GM21381 (cell line): Measurements from ENCODE around the gene MAMDC4.
"Not testable (repeated sequence)": the region's sequence is repeated elsewhere in the genome, so short reads cannot be mapped to it uniquely, and the experiment has no call there.

Experiments
- ATAC-seq: cut with Tn5 transposase; IDR thresholded peaks from one replicate; pipeline ENCODE4 v1.9.1; 2021; ENCODE audit warnings: mild to moderate bottlenecking, moderate library complexity; ENCODE audit not compliant: unreplicated experiment

MAMDC4 gene

DNA sequence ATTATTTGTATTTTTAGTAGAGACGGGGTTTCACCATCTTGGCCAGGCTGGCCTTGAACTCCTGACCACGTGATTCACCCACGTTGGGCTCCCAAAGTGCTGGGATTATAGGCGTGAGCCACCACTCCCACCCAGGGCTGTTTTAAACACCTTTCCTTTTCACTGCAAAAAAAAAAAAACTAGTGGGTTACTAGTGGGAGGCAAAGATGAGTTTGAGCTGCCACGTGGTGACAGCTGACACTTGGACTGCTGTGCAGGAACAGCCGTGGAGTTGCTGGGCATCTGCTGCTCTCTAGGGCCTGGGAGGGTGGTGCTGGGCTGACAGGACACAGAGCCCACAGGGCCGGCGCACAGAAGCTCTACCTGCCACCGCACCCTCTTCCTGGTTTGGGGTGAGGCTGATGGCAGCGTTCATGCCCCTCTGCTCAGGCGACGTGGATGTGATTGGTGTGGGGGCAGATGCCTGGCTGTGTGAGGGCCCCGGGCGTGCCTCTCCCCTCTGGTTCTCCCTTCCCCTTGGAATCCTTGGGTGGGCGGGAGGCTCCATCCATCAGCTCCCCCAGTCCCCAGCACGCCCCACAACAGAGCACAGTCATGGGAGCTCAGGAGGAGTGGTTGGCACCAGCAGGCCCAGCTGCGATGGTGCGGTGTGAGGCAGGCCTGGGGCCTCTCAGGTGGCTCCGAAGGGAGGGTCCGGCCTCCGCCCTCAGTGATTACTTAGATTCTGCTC is 27.5 kb upstream of the MAMDC4 start:
- no peak for ATAC-seq

DNA sequence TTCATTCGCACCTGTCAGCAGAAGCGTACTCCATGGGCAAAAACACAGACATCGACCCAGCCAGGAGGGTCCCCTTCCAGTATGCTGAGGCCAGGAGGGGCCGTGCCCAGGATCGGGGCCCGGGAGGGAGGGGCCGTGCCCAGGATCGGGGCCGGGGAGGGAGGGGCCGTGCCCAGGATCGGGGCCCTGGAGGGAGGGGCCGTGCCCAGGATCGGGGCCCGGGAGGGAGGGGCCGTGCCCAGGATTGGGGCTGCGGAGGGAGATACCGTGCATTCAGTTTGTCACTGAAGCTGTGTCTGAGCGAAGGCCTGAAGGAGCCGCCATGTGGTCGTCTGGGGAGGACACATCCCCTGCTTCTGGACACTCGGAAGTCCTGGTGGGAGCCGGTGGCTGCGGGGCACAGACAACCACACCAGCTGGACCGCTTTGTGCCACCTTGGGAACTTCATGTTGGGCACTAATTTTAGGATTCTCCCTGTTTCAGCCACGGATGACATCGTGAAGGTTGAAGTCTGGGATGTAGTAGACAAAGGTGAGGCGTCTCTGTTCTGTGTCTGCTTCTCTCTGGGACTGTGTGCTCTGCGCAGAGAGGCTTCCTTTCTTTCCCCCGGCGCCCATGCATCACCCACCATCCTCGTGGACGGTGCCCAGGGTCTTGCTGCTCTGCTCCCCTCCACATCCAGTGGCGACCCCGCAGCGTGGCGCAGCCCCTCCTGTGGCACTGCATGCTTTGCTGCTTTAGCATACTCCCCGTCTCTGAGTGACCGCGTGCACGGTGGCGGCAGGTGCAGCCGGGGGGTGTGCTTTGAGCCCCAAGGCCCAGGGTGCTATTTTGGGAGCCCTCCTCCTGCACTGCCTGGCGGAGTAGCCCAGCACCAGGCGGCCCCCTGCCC is 26.6 kb upstream of the MAMDC4 start:
- ATAC-seq = no peak

DNA sequence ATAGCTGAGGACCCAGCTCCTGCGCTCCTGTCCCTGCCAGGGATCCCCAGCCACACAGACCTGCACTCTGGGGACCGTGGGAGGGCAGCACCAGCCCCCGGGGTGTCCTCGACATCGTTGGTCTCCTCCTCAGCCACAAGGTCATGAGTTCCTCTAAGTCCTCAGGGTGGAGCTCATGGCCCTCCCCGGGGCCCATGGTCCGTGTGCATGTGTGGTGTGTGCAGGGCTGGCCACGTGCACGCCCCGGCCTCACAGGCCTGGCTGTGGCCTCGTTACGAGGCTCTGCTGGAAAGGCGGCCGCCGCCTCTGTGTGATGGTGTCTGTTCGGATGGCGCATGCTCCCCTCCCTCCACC is 26.0 kb upstream of the MAMDC4 start:
- ATAC-seq = no peak

DNA sequence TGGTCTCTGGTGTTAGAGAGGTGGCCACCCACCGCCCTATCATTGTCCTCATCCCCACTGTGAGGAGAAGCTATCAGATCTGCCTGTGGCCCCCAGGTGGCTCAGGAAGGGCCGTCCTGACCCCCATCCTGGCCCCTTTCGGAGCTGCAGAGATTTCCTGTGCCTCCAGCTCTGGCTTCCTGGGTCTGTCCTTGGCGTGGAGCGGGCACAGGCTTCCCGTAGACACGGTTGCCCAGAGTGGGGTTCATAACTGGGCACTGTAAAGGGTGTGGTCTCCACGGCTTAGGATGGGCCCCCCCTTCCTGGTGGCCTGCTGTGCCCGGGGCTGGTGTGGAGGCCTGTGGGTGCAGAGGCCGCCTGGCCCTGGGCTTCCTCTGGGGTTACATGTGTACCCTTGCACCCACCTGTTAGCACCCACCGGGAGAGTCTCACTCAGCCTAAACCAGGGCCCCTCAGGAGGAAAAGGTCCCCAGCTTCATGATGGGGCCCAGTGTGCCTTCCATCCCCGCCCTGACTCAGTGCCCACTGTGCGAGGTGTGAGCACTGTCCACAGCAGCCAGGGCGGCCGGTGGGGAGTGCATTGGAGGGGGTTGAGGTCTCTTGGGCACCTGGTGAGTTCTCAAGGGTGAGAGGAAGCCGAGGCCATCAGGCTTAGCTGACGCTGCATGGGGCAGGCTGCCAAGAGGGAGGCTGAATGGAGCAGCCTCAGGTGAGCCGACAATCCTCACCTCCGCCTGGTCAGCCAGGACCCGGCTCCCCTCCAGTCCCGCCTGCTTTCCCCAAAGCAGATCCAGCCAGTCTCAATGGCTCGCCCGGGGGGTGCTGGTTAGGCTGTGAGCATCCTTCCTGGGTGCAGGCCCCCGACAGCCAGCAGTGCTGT is 25.2 kb upstream of the MAMDC4 start:
- no peak for ATAC-seq

DNA sequence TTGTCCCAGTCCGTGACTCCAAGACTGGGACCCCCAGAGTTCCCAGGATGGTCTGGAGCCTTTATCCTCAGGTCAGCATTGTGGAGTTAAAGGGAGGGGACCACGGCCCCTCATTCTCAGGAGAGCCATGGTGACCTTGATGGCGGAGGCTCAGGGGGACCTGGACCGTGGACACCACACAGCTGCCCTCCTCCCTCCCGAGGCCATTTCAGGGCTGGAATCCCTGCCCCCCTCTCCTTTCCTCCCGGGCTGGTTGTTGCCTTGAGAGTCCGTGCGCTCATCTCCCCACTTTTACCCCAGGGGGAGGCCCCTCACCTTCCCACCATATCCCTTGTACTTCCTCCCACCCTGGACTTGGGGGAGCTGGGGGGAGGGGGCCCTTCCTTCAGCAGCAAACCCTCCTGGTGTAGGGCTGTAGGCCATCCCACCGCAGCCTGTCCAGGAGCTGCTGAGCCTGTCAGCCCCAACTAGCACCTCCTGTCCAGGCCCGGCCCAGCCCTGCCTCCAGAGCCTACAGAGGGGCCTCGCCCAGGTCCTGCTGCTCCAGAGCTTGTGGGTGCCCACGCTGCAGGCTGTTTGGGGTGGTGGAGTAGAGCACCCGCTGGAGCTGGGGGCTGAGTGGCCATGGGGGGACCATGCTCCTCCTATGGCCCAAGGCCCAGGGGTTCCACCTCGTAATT is 24.2 kb upstream of the MAMDC4 start:
- no peak for ATAC-seq

DNA sequence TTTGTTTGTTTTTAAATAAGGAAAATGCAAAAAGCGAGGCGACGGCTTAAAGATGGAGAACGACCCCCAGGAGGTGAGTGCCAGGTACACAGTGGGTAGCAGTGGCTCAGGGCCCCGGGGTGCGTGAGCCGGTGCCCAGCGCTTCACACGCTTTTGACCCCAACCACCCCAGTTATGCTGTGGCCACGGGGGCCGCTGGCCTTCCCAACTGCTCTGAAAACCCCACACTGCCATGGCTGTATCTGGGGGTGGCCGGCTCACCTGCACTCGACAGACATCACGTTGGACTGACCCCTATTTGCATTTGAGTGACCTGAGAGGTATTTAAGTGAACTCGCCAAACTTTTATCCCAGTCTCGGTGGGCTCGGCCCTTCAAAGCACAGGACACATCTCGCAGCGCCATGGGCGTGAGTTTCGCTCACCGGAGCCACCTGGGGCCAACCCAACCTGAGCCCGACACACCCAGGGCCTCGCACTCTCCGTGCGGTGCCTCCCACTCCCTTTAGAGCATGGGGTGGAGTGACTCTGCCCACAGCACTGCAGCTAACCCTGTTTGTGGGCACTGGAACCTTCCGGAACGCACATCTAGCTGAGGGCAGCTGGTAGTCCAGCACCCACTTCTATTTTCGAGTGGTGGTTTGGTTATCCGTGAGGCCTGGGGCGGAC is 23.5 kb upstream of the MAMDC4 start:
- no peak for ATAC-seq

DNA sequence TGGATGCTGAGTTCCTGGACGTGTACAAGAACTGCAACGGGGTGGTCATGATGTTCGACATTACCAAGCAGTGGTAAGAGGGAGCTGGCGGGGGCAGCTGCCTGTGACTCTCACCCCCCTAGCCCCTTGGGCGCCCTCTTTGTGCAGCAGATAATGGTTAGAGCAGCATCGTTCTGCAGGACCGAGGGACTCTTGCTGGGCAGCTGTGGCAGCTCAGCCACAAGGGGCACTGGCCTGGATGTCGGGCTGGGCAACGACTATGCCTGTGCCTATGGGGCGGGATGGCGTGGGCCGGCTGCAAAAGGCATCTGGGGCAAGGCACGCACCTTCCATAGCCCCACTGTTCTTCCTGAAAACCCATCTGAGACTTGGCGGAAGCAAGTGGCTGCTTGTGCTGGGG is 22.7 kb upstream of the MAMDC4 start:
- ATAC-seq = no peak

DNA sequence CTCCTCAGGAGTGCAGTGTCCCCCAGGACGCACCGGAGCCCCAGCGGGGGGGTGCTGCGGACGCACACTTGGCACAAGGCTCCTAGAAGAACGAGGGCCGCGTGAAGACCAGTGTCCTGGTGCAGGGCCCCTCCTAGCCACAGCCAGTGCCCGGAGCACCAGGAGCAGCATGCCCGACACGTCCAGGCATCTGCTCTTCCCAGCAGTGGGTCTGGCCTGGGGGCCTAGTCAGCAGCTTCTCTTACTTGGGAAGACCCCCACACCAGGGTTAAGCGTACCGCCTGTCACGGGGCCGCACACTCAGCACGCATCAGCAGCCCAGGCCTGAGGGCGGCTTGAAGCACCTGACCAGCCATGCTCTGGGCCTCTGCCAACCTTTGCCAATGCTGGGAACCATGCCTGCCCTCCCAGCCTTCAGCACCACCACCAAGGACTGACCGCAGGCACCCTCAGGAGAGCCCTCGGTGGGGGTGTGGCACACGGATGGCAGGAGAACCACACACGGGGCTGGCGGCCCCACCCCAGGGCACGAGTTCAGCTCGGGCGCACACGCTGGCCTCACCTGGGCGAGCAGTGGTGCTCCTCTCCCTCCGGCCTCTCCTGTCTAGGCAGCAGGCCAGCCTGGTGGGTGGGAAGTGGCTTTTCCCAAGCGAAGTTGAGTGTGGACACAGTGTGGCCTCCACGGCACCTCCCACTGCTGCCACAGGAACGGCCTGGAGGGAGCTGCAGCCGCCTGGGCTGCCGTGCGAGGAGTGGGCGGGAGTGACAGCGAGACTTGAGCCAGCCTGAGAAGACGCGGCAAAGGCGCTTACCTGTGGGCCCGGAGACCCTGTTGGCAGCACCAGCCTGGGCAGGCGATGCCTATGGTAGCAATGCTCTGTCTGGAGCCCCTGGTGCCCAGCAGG is 21.9 kb upstream of the MAMDC4 start:
- no peak for ATAC-seq

DNA sequence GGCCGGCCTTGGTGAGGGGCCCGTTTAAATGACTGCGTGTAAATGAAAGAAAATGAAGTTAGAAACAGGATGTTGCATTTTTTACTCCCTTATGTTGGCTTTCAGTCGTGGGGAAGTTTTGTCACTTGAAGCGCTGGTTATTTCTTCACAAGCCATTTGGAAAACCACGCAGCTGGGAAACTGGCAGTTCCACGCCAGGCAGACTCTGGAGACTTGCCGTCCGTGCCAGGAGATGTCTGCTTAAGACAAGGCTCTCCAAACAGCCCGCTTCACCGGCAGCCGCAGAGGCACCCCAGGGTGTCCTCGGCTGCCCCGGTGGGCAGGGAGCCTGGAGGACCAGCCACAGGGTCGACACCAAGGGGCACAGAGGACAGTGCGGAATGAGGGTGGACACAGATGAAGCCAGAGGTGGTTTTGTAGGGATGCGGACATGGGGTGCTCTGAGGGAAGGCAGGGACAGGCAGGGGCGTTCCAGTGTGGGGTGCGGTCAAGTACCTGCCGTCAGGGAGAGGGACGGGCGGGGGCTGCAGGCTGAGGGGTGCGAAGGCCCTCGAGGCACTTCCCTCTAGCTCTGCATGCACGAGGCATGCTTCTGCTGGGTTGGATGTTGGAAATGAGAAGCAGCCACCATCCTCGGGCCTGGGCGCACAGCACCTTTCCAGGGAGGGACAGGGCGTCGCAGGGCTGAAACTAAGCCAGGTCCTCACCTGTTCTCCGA is 21.0 kb upstream of the MAMDC4 start:
- no peak for ATAC-seq

DNA sequence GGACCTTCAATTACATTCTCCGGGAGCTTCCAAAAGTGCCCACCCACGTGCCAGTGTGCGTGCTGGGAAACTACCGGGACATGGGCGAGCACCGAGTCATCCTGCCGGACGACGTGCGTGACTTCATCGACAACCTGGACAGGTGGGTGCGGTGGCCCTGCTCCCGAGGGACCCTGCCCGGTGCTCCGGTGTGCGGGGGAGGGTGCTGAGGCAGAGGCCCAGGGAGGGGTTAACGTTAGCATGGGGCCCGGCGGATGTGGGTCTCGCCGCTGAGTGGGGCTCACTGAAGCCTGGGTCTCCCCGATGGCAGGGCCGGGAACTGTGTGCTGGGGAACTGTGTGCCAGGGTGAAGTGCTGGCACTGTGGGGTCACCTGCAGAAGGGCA is 20.4 kb upstream of the MAMDC4 start:
- ATAC-seq = no peak

DNA sequence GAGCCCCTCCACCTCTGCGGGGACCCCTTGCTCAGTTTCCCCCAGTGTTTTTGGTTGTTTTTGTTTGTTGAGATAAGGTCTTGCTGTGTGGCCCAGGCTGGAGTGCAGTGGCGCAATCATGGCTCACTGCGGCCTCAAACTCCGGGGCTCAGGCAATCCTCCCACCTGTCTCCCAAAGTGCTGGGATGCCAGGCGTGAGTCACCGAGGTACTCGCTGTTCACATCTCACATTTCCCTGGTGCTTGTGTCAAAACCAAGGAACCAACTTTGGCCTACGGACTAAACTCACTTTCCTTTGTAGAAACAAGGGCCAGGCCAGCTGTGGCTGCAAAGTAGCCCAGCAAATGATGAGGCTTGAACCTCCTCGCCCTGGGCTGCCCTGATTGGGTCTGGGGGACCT is 19.6 kb upstream of the MAMDC4 start:
- ATAC-seq = no peak

DNA sequence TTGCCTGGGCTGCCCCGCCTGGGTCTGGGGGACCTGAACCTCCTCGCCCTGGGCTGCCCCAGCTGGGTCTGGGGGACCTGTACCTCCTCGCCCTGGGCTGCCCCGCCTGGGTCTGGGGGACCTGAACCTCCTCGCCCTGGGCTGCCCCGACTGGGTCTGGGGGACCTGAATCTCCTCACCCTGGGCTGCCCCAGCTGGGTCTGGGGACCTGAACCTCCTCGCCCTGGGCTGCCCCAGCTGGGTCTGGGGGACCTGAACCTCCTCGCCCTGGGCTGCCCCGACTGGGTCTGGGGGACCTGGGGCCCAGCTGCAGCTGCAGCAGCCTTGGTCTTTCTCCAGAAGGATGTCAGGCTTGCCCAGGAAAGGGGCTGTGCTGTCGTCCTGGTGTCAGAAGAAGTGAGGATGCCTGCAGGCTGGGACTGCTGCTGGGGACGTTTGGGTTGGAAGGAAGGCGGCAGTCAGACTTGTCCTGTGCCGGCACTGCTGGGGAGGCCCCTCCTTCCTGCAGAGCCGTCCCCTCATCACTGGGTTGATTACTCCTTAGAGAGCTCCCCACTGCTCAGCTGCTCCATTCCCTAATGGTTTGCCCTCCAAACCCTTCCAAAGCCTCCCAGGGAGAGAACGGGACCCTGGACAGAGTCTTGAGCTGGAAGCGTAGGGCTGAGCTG is 18.6 kb upstream of the MAMDC4 start:
- ATAC-seq = not testable (repeated sequence)

DNA sequence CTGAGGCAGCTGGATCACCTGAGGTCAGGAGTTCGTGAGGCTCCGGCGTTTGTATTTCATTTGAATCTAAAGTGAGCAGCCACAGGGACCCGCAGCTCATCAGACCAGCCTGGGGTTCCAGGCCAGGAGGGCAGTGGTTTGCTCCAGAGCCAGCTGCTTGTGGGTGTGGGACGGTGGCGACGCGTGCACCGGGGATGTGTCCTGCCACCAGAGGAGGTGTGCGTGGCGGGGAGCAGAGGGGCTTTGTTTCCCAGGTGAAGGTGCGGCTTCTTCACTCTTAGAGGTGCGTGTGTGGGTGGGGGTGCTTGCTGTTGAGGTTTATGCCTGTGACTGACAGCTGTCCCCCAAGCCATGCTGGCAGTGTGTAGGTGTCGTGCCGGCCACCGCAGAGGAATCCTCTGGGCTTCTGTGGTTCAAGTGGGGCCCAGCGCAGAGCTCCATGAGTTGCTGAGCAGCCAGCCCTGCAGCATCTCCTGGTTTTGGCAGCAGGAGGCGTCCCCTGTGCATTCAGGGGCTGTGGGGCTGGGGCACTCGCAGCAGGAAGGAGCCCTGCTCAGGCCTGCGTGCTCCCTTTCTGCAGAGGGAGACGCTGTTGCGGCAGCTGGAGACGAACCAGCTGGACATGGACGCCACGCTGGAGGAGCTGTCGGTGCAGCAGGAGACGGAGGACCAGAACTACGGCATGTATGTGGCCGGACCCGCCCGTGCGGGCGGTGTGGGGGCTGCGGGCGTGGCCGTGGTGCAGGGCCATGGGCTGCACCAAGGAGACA is 16.8 kb upstream of the MAMDC4 start:
- no peak for ATAC-seq

DNA sequence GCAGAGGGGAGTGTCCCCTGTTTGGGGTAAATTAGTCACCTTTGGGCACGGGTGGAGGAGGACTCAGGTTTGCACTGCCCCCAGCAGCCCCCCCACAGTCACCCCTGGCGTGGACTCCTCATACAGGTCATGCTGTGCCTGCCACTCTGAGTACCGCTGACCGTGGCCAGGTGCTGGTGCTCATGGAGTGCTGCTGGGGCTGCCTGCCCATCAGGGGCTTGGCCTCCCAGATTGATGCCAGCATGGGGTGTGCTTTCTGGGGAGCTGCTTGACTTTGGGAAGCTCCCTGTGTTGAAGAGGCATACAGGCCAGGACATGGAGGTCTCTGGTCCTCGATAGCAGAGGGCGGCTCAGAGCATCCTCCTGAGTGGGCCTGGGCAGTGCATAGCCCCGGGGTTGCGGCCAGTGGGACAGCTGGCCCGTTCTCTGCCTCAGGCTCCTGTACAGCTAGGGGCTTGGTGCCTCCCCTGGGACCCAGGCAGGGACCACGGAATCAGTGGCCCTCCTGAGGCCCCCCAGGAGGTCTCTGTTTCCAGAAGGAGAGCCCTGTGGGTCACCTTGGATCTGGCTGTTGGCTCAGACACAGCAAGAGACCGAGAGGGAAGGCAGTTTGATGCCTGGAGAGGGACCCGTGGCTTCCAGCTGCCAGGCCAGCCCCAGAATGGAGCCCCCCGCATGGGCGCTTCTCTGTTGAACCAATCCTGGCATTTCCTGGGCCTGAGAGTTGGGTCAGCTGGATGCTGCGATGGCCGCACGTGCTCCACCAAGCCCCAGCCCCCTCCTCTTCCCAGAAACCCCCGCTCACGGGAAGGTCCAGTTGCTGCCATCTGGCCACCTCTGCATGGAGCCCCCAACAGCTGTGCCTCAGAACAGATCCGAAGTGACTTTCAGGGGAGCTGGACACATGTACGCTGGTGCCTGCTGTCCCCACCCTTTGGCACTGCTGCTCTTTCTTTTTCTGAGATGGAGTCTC is 15.9 kb upstream of the MAMDC4 start:
- ATAC-seq = no peak

DNA sequence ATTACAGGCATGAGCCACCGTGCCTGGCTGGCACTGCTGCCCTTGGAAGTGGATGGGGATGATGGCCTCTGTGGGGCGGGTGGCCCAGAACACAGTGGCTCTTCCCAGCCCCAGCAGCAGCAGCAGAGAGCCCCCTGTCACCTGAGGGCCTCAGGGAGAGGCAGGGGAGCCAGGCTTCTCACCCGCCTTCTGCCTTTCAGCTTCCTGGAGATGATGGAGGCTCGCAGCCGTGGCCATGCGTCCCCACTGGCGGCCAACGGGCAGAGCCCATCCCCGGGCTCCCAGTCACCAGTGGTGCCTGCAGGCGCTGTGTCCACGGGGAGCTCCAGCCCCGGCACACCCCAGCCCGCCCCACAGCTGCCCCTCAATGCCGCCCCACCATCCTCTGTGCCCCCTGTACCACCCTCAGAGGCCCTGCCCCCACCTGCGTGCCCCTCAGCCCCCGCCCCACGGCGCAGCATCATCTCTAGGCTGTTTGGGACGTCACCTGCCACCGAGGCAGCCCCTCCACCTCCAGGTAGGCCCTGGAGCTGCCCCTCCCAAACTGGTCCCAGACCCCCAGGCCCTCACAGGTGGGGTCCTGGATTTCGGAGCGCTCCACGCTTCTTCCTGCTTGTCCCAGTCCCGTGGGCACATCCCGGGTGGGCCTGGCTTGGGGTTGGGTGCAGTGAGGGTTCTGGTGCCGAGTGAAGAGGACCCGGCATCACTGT is 14.8 kb upstream of the MAMDC4 start:
- no peak for ATAC-seq

DNA sequence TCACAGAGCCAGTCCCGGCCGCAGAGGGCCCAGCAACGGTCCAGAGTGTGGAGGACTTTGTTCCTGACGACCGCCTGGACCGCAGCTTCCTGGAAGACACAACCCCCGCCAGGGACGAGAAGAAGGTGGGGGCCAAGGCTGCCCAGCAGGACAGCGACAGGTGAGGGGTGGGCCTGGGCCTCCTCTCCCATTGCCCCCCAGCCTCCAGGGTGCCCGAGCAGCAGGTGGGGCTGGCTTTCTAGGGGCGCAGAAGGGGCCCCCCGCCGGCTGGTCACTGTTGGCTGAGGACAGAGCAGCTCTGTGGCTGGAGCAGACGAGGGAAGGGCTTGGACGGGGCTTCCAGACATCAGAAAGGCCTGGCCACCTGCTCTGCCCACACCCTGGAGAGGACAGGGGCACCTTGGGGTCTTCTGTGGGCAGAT is 14.3 kb upstream of the MAMDC4 start:
- ATAC-seq = not testable (repeated sequence)
